ENCODE results near the gene PHF24. TPM values are rescaled to one million over a fixed set of nuclear protein-coding genes. Genes with fewer than 3 reads are reported as not detected.

PHF24 gene
- total and polyA plus RNA-seq, 10 of the 15 experiments (the other 5 are each of a cell fraction or from before 2014, with no cell fraction given): 0.02 to 0.04 TPM; not detected in 8

- H2AFZ ChIP-seq (ENCODE audit: control insufficient read depth, low read depth, low read length): no peak overlapping the region
- RAD21 ChIA-PET (ENCODE audit: unreplicated experiment): no interaction called here
Measured at GRCh38 chr9:34996905-34997279, 38.8 kb downstream of the PHF24 start.

More at GRCh38 chr9:34996905-34997279, 38.8 kb downstream of the PHF24 start:
- Histone ChIP-seq H4K20me1 (ENCODE audit: control insufficient read depth, insufficient read depth) (no peaks in the 10 kb centered on the region), H3K27ac (ENCODE audit: control insufficient read depth, insufficient read depth) (no peak overlapping the region), H3K9me3 (replicated peaks; ENCODE audit: control insufficient read depth, insufficient read depth, low read length) (no peaks in the 10 kb centered on the region), H3K36me3 (ENCODE audit: control insufficient read depth in 2 of 2, insufficient read depth in 2 of 2, low read length in 1 of 2) (0 out of 4 replicates have a peak, but pooled peaks cover 0 to 2% of the 10 kb centered on the region in 2 experiments), H3K79me2 (ENCODE audit: control insufficient read depth, insufficient read depth, low read length) (no peaks in the 10 kb centered on the region), H3K4me3 (no peak overlapping the region), H3K4me2 (ENCODE audit: control insufficient read depth, insufficient read depth) (no peak overlapping the region), H3K27me3 (replicated peaks in 1 of 2; ENCODE audit: control insufficient read depth in 2 of 2, insufficient read depth in 2 of 2, low read length in 1 of 2) (no peaks in the 10 kb centered on the region), H3K9ac (ENCODE audit: control insufficient read depth, insufficient read depth, low read length) (no peak overlapping the region), H3K4me1 (ENCODE audit: control insufficient read depth, insufficient read depth, low read length) (peaks cover 23% of the 10 kb centered on the region)
- CTCF ChIA-PET: interaction anchor here (0.6 to 1.9 kb wide), 2 partner anchors 12 to 54 kb away, joined by 3 to 6 read pairs; no protein-coding TSS in a partner anchor
- TF ChIP-seq CEBPZ (IDR thresholded peaks at IDR 0.05; ENCODE audit: low read depth, low read length): no peak
- TF ChIP-seq RCOR1 (conservative IDR thresholded peaks at IDR 0.05; ENCODE audit: low read depth, low read length): no peak
- no peak for TF ChIP-seq FOXM1 (IDR thresholded peaks at IDR 0.05; ENCODE audit: low read depth, low read length)
- no peak for TF ChIP-seq CBFB (IDR thresholded peaks at IDR 0.05; ENCODE audit: low read depth)
- TF ChIP-seq ZNF24 (IDR thresholded peaks at IDR 0.05): no peak
- TF ChIP-seq STAT3 (IDR thresholded peaks at IDR 0.05; ENCODE audit: low read depth, low read length): no peak
- no peak for TF ChIP-seq CEBPB (IDR thresholded peaks at IDR 0.05; ENCODE audit: borderline replicate concordance in 1 of 2, low read depth in 2 of 2, low read length in 2 of 2)
- no peak for TF ChIP-seq SMAD5 (IDR thresholded peaks at IDR 0.05; ENCODE audit: low read depth)
- TF ChIP-seq ZBTB4 (CRISPR knock-in tag; IDR thresholded peaks at IDR 0.05): no peak
- no peak for TF ChIP-seq WRNIP1 (IDR thresholded peaks at IDR 0.05; ENCODE audit: borderline replicate concordance, low read depth, low read length)
- no peak for TF ChIP-seq SREBF1 (IDR thresholded peaks at IDR 0.05; ENCODE audit: low read length)
- TF ChIP-seq IRF5 (IDR thresholded peaks at IDR 0.05; ENCODE audit: borderline replicate concordance): no peak
- no peak for TF ChIP-seq NFYA (IDR thresholded peaks at IDR 0.05; ENCODE audit: borderline replicate concordance, low read depth, low read length)
- TF ChIP-seq TARDBP (IDR thresholded peaks at IDR 0.05; ENCODE audit: borderline replicate concordance): no peak
- POLR2A ChIA-PET: interaction anchor here (0.6 kb wide), 1 partner anchor 75 kb away, joined by 3 read pairs; no protein-coding TSS in a partner anchor
- 93% methylated on average over 10 of the region's 10 CpGs for WGBS (ENCODE audit: insufficient coverage, insufficient replicate concordance, low lambda C conversion rate, missing lambda C conversion rate)
- in situ Hi-C loops (cut with MboI) (no loop called here), intact Hi-C loops (cut with micrococcal nuclease; ENCODE audit: unreplicated experiment) (no loop called here)
- SMC1A ChIA-PET (ENCODE audit: uncharacterized antibody, unreplicated experiment): interaction anchor here (2.8 kb wide), 1 partner anchor 54 kb away, joined by 11 read pairs; no protein-coding TSS in a partner anchor
- no TSS peak for BruUV-seq (replicated peaks)
- no peak for FAIRE-seq
- ATAC-seq: no peak
- no peak for DNase-seq (ENCODE audit: low read depth, low spot score)
